22Rv1 (cell line): ENCODE measurements around the gene SLC25A34.

Source experiments
- H3K27ac ChIP-seq: fragments of 450-650 bp; 2 replicates; pipeline ENCODE4 v1.5.1; 2017
- CTCF ChIP-seq: fragments of 450-650 bp; IDR thresholded peaks from 2 replicates; pipeline ENCODE4 v1.5.1; 2017; ENCODE audit warnings: mild to moderate bottlenecking
- ZFX ChIP-seq: fragments of 450-650 bp; IDR thresholded peaks from 2 replicates; pipeline ENCODE4 v1.6.1; 2017; ENCODE audit warnings: antibody characterized with exemption, borderline replicate concordance

Gene SLC25A34

DNA sequence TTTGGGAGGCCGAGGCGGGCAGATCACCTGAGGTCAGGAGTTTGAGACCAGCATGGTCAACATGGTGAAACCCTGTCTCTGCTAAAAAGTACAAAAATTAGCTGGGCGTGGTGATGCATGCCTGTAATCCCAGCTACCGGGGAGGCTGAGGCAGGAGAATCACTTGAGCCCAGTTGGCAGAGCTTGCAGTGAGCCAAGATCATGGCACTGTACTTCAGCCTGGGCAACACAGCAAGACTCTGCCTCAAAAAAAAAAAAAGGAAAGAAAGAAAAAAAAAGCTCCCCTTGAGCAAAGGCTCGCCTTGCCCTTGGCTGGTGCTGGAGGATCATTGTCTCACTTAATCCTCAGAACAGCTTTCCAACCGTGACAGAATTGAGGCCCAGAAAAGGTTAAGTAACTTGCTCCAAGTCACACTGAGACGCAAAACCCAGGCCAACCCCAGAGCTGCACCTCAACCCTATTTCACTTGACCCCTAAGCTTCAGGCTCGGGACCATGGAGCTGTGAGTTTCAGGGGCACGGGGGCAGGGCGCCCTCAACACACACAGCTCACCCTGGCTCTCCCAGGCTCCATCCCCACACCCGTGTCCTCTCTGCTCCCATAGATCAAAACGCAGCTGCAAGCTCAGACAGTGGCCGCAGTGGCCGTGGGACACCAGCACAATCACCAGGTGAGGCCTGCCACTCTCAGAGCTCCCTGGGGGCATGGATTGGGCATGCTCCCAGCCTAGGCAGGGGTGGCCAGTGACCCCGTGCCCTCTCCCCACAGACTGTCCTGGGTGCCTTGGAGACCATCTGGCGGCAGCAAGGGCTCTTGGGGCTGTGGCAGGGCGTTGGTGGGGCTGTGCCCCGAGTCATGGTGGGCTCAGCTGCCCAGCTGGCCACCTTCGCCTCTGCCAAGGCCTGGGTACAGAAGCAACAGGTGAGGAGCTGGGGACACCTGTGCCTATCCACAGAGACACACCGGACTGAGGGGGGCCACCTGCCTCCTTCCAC lies 1.6 kb downstream of the SLC25A34 start:
- TF ChIP-seq CTCF (no peak), ZFX (no peak)
- no peak overlapping the region for H3K27ac ChIP-seq

GRCh38 chr1:15738416-15739113 lies 2.5 kb downstream of the SLC25A34 start:
- no peak overlapping the region for H3K27ac ChIP-seq
- TF ChIP-seq CTCF (no peak), ZFX (no peak)

GRCh38 chr1:15739259-15739658 lies 3.2 kb downstream of the SLC25A34 start:
- no peak for TF ChIP-seq CTCF
- no peak for TF ChIP-seq ZFX
- no peak overlapping the region for H3K27ac ChIP-seq

GRCh38 chr1:15739745-15740144 lies 3.7 kb downstream of the SLC25A34 start:
- TF ChIP-seq ZFX (no peak), CTCF (peak; percentile 22; the same call in 1 of the 2 replicates)
- H3K27ac ChIP-seq = no peak overlapping the region

DNA sequence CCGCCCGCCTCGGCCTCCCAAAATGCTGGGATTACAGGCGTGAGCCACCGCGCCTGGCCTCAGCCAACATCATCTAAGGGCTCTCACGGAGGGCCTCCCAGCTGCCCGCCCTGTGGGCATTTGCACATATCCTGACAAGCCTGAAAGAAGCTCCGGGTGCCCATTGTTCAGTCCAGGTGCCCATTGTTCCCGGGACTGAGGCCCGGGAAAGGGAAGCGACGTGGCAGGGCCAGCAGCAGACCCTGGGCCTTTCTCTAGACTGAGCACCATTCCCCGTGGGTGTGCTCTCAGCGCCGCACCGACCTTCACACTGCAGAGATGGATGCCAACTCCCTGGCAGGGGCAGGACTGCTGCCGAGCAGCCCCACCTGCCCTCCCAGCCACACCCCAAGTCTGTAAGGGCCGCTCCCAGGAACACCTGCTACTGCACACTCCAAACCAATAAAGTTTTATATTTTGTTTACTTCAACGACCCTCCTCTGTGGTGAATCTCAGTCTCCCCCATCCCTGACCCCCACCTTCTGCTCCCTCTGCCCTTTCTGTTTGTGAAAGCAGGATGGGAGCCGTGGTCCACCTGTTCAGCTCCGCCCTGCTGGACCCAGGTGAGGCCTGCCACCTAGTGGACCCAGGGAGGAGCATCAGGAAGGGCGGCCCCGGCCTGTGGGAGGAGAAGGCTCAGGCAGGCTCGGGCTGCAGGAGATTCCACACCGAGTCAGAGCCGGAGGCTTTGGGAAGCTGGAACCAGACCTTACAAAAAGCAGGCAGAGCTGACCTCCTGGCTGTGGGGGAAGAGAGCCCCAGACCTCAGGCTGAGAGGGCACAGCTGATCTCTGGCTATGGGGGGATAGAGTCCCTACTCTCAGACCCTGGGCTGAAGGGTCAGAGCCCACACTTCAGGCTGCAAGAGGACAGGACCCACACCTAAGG lies 5.1 kb downstream of the SLC25A34 start:
- TF ChIP-seq ZFX = no peak
- peak; percentile 96 for TF ChIP-seq CTCF
- no peak overlapping the region for H3K27ac ChIP-seq

DNA sequence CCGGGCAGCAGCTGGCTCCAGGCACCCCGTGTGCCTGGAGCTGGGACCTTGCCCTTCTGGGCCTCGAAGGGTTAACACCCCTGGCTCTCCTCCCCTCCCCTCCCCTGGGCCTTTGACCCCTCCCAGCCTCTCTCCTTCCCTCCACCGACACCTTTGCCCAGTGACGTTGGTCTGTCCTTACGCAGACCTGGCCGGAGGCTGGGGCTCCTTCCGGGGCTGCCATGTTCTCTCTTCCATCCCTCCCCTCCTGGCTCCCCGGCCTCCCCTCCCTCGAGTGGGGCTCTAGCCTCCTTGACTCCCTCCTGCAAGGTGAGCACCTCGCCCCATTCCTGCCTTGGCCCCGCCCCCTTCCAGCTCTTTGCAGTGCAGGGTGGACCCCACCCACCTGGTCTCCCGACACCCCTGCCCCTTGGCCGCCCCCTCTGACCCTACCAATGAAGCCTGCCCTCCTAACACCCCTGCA lies 6.3 kb downstream of the SLC25A34 start, which contains the start of gene TMEM82:
Gene TMEM82, plus strand, starts transcription at position 161 of the 463 bp plus-strand sequence. Its CDS starts 61 bp downstream, at position 222.
- TF ChIP-seq ZFX (no peak), CTCF (no peak)
- no peak within 1 kb of the TSS for H3K27ac ChIP-seq
